ENCODE data around the gene FYTTD1. TPM values are rescaled to one million over a fixed set of nuclear protein-coding genes. Genes with fewer than 3 reads are reported as not detected.

Gene FYTTD1
- total RNA-seq, 3 donors from 2014 or later (not counting 1 experiment from before 2014, with no cell fraction given), result 58.0 to 75.6 (median 72.2) TPM

DNA sequence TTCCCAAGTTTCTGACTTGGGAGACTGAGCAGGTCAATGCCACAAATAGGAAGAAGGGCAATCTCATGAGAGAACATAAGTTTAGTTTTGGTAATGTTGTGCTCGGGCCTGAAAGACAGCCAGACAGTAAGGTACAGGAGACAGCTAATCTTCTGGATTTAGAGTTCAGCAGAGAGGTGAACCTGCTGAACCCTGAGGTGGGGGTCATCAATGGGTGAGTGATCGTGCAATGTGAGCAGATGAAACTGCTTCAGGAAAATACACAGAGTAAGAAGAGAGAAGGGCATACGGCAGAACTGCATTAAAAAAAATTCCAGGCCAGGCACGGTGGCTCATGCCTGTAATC, 36.2 kb upstream of the FYTTD1 start:
- peak overlapping the region; percentile 98 for H3K27ac ChIP-seq (ENCODE audit: low read length)
- TF ChIP-seq, protein P1, sequence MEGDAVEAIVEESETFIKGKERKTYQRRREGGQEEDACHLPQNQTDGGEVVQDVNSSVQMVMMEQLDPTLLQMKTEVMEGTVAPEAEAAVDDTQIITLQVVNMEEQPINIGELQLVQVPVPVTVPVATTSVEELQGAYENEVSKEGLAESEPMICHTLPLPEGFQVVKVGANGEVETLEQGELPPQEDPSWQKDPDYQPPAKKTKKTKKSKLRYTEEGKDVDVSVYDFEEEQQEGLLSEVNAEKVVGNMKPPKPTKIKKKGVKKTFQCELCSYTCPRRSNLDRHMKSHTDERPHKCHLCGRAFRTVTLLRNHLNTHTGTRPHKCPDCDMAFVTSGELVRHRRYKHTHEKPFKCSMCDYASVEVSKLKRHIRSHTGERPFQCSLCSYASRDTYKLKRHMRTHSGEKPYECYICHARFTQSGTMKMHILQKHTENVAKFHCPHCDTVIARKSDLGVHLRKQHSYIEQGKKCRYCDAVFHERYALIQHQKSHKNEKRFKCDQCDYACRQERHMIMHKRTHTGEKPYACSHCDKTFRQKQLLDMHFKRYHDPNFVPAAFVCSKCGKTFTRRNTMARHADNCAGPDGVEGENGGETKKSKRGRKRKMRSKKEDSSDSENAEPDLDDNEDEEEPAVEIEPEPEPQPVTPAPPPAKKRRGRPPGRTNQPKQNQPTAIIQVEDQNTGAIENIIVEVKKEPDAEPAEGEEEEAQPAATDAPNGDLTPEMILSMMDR (IDR thresholded peaks at IDR 0.05), result no peak
- intact Hi-C loops (cut with micrococcal nuclease), result loop anchor here (5.0 kb wide), 1 partner anchor 39 kb away; no protein-coding TSS in a partner anchor
- H3K27me3 ChIP-seq (ENCODE audit: control insufficient read depth, insufficient read depth, low read length), result no peaks in the 10 kb centered on the region
- DNase-seq, result no peak
- Mint-ChIP-seq H3K9me3 (no peaks in the 10 kb centered on the region), H3K27ac (peak overlapping the region; percentile 95 to 97), H3K36me3 (no peaks in the 10 kb centered on the region), H3K27me3 (ENCODE audit: low read depth in 2 of 2) (no peaks in the 10 kb centered on the region), H3K4me3 (peak overlapping the region; percentile 93), H3K4me1 (peaks cover 16 to 24% of the 10 kb centered on the region in 2 donors)
- 89% methylated on average over 4 of the region's 4 CpGs for WGBS (ENCODE audit: insufficient coverage)
- peaks cover 2% of the 10 kb centered on the region for H3K36me3 ChIP-seq (ENCODE audit: control insufficient read depth, insufficient read depth, low read length)
- no peak for ATAC-seq
- H3K4me3 ChIP-seq (ENCODE audit: low read length), result no peak overlapping the region
- H3K4me1 ChIP-seq (ENCODE audit: control insufficient read depth, insufficient read depth, low read length), result peaks cover 13% of the 10 kb centered on the region
- H3K9me3 ChIP-seq (ENCODE audit: control insufficient read depth, insufficient read depth, low read length), result no peaks in the 10 kb centered on the region

DNA sequence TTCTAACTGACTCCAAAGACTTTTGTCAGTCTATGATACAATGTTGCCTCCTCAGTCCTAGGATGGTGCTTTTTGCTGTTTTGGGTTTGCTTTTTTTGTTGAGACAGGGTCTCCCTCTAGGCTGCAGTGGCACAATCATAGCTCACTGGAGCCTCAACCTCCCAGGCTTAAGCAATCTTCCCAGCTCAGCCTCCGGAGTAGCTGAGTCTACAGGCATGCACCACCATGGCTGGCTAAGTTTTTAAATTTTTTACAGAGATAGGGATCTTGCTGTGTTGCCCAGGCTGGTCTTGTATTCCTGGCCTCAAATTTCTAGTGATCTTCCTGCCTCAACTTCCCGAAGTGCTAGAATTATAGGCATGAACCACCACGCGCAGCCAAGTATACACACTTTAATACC, 35.4 kb upstream of the FYTTD1 start:
- TF ChIP-seq, protein P1 (IDR thresholded peaks at IDR 0.05), result no peak
- no peaks in the 10 kb centered on the region for H3K9me3 ChIP-seq (ENCODE audit: control insufficient read depth, insufficient read depth, low read length)
- ATAC-seq (no peak), DNase-seq (no peak)
- H3K4me1 ChIP-seq (ENCODE audit: control insufficient read depth, insufficient read depth, low read length), result peaks cover 13% of the 10 kb centered on the region
- Mint-ChIP-seq H3K4me3 (no peak overlapping the region), H3K9me3 (no peaks in the 10 kb centered on the region), H3K36me3 (no peaks in the 10 kb centered on the region), H3K27me3 (ENCODE audit: low read depth in 2 of 2) (no peaks in the 10 kb centered on the region), H3K4me1 (peaks cover 16 to 24% of the 10 kb centered on the region in 2 donors), H3K27ac (peak overlapping the region; percentile 18 to 97)
- peaks cover 2% of the 10 kb centered on the region for H3K36me3 ChIP-seq (ENCODE audit: control insufficient read depth, insufficient read depth, low read length)
- no peak overlapping the region for H3K27ac ChIP-seq (ENCODE audit: low read length)
- intact Hi-C loops (cut with micrococcal nuclease), result loop anchor here (5.0 kb wide), 1 partner anchor 38 kb away; no protein-coding TSS in a partner anchor
- H3K4me3 ChIP-seq (ENCODE audit: low read length), result no peak overlapping the region
- 100% methylated on average over 2 of the region's 4 CpGs for WGBS (ENCODE audit: insufficient coverage)
- no peaks in the 10 kb centered on the region for H3K27me3 ChIP-seq (ENCODE audit: control insufficient read depth, insufficient read depth, low read length)

DNA sequence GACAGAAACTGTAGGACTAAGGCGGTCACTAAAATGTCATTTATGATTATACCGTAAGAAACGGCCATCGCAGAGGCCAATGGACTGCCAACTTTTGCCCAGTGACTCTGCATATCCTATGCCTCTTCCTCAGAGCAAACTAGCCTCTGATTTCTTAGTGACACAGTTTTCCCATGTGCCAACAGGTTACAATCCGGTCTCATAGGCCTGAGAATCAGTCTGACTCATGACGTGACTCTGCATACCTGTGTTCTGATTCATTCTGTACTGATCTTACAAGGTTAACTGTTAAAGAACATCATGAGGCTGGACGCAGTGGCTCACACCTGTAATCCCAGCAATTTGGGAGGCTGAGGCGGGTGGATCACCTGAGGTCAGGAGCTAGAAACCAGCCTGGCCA, 30.8 kb upstream of the FYTTD1 start:
- ATAC-seq, result no peak
- Histone ChIP-seq H3K27me3 (ENCODE audit: control insufficient read depth, insufficient read depth, low read length) (no peaks in the 10 kb centered on the region), H3K4me1 (ENCODE audit: control insufficient read depth, insufficient read depth, low read length) (peaks cover 3% of the 10 kb centered on the region), H3K4me3 (ENCODE audit: low read length) (no peak overlapping the region), H3K36me3 (ENCODE audit: control insufficient read depth, insufficient read depth, low read length) (peaks cover 2% of the 10 kb centered on the region), H3K9me3 (ENCODE audit: control insufficient read depth, insufficient read depth, low read length) (no peaks in the 10 kb centered on the region), H3K27ac (ENCODE audit: low read length) (no peak overlapping the region)
- 97% methylated on average over 8 of the region's 8 CpGs for WGBS (ENCODE audit: insufficient coverage)
- H3K9me3 Mint-ChIP-seq, result no peaks in the 10 kb centered on the region
- DNase-seq, result no peak
- H3K4me1 Mint-ChIP-seq, result peaks cover 0 to 11% of the 10 kb centered on the region in 2 donors
- no peak overlapping the region for H3K27ac Mint-ChIP-seq
- H3K4me3 Mint-ChIP-seq, result no peak overlapping the region
- intact Hi-C loops (cut with micrococcal nuclease), result no loop called here
- H3K36me3 Mint-ChIP-seq, result no peaks in the 10 kb centered on the region
- H3K27me3 Mint-ChIP-seq (ENCODE audit: low read depth in 2 of 2), result no peaks in the 10 kb centered on the region
- TF ChIP-seq, protein P1 (IDR thresholded peaks at IDR 0.05), result no peak

DNA sequence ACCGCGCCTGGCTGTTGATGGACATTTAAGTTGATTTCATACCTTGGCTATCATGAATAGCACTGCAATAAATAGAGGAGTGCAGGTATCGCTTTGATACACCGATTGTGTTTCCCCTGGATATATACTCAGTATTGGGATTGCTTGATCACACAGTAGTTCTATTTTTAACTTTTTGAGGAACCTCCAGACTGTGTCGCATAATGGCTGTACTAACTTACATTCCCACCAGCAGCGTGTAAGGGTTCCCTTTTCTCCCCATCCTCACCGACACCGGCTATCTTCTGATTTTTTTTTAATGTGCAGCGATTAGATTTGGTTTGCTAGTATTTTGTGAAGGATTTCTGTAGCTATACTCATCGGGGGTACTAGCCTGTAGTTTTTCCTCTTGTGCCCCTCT, 29.0 kb upstream of the FYTTD1 start:
- no peaks in the 10 kb centered on the region for H3K9me3 Mint-ChIP-seq
- Histone ChIP-seq H3K36me3 (ENCODE audit: control insufficient read depth, insufficient read depth, low read length) (no peaks in the 10 kb centered on the region), H3K27me3 (ENCODE audit: control insufficient read depth, insufficient read depth, low read length) (no peaks in the 10 kb centered on the region), H3K4me1 (ENCODE audit: control insufficient read depth, insufficient read depth, low read length) (peaks cover 3% of the 10 kb centered on the region), H3K4me3 (ENCODE audit: low read length) (no peak overlapping the region), H3K9me3 (ENCODE audit: control insufficient read depth, insufficient read depth, low read length) (no peaks in the 10 kb centered on the region), H3K27ac (ENCODE audit: low read length) (no peak overlapping the region)
- H3K4me3 Mint-ChIP-seq, result no peak overlapping the region
- no peaks in the 10 kb centered on the region for H3K36me3 Mint-ChIP-seq
- WGBS (ENCODE audit: insufficient coverage), result 100% methylated on average over 8 of the region's 10 CpGs
- TF ChIP-seq, protein P1 (IDR thresholded peaks at IDR 0.05), result no peak
- intact Hi-C loops (cut with micrococcal nuclease), result no loop called here
- DNase-seq, result no peak
- no peaks in the 10 kb centered on the region for H3K27me3 Mint-ChIP-seq (ENCODE audit: low read depth in 2 of 2)
- H3K4me1 Mint-ChIP-seq, result peaks cover 2 to 12% of the 10 kb centered on the region in 2 donors
- ATAC-seq, result no peak
- H3K27ac Mint-ChIP-seq, result no peak overlapping the region

Data from natural killer cell (primary cell).